Measurements from ENCODE around the gene SAP130. TPM values are rescaled to one million over a fixed set of nuclear protein-coding genes. Genes with fewer than 3 reads are reported as not detected.

The SAP130 gene
- total RNA-seq = 10 to 100 TPM in 2 of 4 donors, 1 to 10 TPM in 2; 6.1 to 14.2 (median 10.6) TPM

DNA sequence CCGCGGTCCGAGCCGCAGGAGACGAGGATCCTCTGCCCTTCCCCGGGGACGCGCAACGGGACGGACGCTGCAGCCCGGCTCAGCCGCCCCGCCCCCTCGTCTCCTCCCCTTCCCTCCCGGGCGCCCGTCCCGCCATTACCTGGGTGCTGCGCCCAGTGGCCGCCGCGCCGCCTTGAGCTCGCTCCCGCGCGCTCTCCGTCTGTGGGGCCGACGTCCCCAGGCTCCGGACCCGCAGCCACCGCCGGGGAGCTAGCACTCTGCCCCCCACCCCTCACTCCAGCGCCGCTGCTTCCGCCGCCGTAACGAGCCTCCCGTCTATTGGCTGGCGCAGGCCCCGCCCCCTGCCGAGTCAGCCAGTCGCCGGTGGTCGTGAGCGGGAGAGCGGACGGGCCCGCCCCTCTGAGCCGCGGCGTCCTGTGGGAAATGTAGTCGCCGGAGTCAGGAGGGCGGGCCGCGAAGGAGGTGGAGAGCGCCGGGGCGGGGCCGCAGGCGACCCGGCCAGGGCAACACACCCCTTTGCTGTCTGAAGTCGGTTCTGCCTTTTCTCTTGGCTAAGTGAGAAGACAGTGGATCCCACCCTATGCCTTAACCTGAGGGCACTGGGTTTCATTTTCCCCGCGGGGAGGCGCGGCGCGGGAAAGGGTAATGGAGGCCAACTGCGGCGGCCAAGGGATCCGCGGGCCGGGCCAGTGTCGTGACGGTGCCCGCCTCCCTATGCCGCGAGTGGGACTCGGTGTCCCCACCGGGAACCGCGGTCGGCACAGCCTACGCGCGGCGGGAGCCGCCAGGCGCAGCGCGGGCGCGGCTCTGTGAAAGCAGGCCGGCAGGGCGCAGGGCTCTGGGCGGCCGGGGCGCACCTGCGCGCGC is at the start of gene SAP130:
Gene SAP130 (minus strand): TSS at position 259 of the 867 bp plus-strand sequence. CDS start 1,767 bp downstream, outside the sequence.
- WGBS, 2 donors = 0 to 1% methylated on average over 68 to 71 of the region's 106 CpGs
- peaks cover 0 to 22% (median 0%) of the 10 kb centered on the region in 4 donors for H3K4me1 ChIP-seq
- H3K27ac ChIP-seq = peak within 1 kb of the TSS; percentile 82 to 97 (median 96)
- peak within 1 kb of the TSS; percentile 70 to 97 (median 80) for H3K4me3 ChIP-seq
- TF ChIP-seq EP300 (IDR thresholded peaks at IDR 0.05) (peak; percentile 62 to 64), POLR2A (IDR thresholded peaks at IDR 0.05) (peak; percentile 33 to 61)
- TF ChIP-seq, protein P1, sequence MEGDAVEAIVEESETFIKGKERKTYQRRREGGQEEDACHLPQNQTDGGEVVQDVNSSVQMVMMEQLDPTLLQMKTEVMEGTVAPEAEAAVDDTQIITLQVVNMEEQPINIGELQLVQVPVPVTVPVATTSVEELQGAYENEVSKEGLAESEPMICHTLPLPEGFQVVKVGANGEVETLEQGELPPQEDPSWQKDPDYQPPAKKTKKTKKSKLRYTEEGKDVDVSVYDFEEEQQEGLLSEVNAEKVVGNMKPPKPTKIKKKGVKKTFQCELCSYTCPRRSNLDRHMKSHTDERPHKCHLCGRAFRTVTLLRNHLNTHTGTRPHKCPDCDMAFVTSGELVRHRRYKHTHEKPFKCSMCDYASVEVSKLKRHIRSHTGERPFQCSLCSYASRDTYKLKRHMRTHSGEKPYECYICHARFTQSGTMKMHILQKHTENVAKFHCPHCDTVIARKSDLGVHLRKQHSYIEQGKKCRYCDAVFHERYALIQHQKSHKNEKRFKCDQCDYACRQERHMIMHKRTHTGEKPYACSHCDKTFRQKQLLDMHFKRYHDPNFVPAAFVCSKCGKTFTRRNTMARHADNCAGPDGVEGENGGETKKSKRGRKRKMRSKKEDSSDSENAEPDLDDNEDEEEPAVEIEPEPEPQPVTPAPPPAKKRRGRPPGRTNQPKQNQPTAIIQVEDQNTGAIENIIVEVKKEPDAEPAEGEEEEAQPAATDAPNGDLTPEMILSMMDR (IDR thresholded peaks at IDR 0.05) = no peak
- H3K27me3 ChIP-seq = no peaks in the 10 kb centered on the region
- DNase-seq (ENCODE audit: low spot score in 2 of 2) = peak; percentile 96 to 98
- peaks cover 0 to 3% (median 0%) of the 10 kb centered on the region in 3 donors for H3K36me3 ChIP-seq
- H3K9me3 ChIP-seq = no peaks in the 10 kb centered on the region

DNA sequence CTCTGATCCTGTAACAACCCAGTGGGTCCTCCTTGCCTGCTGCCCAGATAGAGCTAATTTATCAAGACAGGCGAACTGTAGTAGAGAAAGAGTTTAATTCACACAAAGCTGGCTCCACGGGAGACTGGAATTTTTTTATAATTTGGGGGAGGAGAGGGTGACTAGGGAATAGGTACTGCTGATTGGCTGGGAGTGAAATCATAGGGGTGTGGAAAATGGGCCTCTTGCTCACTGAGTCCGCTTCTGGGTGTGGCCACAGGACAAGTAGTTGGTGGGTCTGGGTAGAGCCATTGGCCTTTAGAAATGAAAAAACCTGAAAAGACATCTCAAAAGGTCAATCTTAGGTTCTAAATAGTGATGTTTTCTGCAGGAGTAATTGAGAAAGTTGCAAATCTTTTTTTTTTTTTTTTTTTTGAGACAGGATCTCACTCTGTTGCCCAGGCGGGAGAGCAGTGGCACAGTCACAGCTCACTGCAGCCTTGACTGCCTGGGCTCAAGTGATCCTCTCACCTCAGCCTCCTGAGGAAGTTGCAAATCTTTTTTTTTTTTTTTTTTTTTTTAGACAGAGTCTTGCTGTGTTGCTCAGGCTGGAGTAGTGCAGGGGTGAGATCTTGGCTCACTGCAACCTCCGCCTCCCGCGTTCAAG is 48.7 kb upstream of the SAP130 start:
- 80 to 88% methylated on average over 7 of the region's 7 CpGs for WGBS, 2 donors
- no peak for DNase-seq (ENCODE audit: low spot score in 2 of 2)
- no peaks in the 10 kb centered on the region for H3K4me1 ChIP-seq
- no peak overlapping the region for H3K4me3 ChIP-seq
- TF ChIP-seq EP300 (IDR thresholded peaks at IDR 0.05) (no peak), POLR2A (IDR thresholded peaks at IDR 0.05) (no peak)
- TF ChIP-seq, protein P1 (IDR thresholded peaks at IDR 0.05) = no peak
- H3K9me3 ChIP-seq = no peaks in the 10 kb centered on the region
- no peaks in the 10 kb centered on the region for H3K36me3 ChIP-seq
- H3K27ac ChIP-seq = no peak overlapping the region
- no peaks in the 10 kb centered on the region for H3K27me3 ChIP-seq

DNA sequence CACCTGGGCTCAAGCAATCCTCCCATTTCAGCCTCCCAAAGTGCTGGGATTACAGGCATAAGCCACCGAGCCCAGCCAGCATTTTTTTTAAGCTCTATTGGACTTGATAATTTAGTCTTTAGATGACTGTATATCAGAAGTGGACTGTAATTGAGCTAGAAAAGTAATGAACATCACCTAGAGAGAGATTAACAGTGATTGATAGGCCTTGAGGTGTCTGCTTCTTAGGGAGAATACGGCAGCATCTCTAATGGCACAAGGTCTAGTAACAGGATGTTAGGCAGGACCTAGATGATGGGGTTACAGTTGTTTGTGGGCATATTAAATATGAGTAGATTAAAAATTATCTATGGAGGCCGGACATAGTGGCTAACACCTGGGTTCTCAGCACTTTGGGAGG is 45.4 kb upstream of the SAP130 start:
- 82 to 93% methylated on average over 3 of the region's 3 CpGs for WGBS, 2 donors
- TF ChIP-seq EP300 (IDR thresholded peaks at IDR 0.05) = no peak
- TF ChIP-seq, protein P1 (IDR thresholded peaks at IDR 0.05) = no peak
- TF ChIP-seq POLR2A (IDR thresholded peaks at IDR 0.05) = no peak
- H3K4me1 ChIP-seq = no peaks in the 10 kb centered on the region

DNA sequence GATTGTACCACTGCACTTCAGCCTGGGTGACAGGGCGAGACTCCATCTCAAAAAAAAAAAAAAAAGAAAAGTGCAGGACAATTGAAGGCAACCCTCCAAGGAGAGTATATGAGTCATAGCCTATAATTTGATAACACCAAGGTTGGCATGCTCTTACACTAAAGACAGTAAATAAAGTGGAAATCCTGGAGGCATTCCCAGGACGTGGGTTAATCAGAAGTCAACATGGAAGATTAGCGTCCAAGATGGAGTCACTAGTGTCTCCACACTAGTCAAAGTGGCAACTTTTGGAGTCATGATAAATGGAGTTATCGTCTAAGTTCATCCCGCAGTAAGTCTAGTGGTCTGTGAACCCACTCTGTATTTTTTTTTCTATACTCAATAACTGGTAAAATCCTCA is 41.9 kb upstream of the SAP130 start:
- TF ChIP-seq, protein P1 (IDR thresholded peaks at IDR 0.05) = no peak
- TF ChIP-seq EP300 (IDR thresholded peaks at IDR 0.05) (no peak), POLR2A (IDR thresholded peaks at IDR 0.05) (no peak)
- Histone ChIP-seq H3K36me3 (no peaks in the 10 kb centered on the region), H3K4me1 (no peaks in the 10 kb centered on the region), H3K27me3 (no peaks in the 10 kb centered on the region), H3K9me3 (no peaks in the 10 kb centered on the region), H3K27ac (no peak overlapping the region), H3K4me3 (no peak overlapping the region)
- WGBS, 2 donors = 87 to 88% methylated on average over 5 of the region's 5 CpGs
- DNase-seq (ENCODE audit: low spot score in 2 of 2) = no peak

More for the DNA sequence above, 45.4 kb upstream of the SAP130 start:
- no peak overlapping the region for H3K27ac ChIP-seq
- no peaks in the 10 kb centered on the region for H3K27me3 ChIP-seq
- no peak for DNase-seq (ENCODE audit: low spot score in 2 of 2)
- H3K9me3 ChIP-seq = no peaks in the 10 kb centered on the region
- no peak overlapping the region for H3K4me3 ChIP-seq
- H3K36me3 ChIP-seq = no peaks in the 10 kb centered on the region

DNA sequence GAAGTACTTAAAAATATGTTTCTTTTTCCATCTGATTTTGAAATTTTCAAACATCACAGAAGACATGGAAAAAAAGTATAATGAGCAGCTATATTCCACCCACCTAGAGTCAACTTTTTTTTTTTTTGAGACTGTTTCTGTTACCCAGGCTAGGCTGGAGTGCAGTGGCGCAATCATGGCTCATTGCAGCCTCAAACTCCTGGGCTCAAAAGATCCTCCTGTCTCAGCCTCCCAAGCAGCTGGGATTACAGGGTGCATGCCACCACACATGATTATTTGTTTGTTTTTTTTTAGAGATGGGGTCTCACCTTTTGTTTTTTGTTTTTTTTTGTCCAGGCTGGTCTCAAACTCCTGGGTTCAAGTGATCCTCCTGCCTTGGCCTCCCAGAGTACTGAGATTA is 36.5 kb upstream of the SAP130 start:
- H3K9me3 ChIP-seq = no peaks in the 10 kb centered on the region
- TF ChIP-seq, protein P1 (IDR thresholded peaks at IDR 0.05) = no peak
- TF ChIP-seq POLR2A (IDR thresholded peaks at IDR 0.05) = no peak
- TF ChIP-seq EP300 (IDR thresholded peaks at IDR 0.05) = no peak
- no peaks in the 10 kb centered on the region for H3K36me3 ChIP-seq
- no peak overlapping the region for H3K27ac ChIP-seq
- no peak for DNase-seq (ENCODE audit: low spot score in 2 of 2)
- 95 to 100% methylated on average over 1 of the region's 1 CpG for WGBS, 2 donors
- H3K4me1 ChIP-seq = no peaks in the 10 kb centered on the region
- no peak overlapping the region for H3K4me3 ChIP-seq
- no peaks in the 10 kb centered on the region for H3K27me3 ChIP-seq
